HG03045 (cell line): Measurements from ENCODE around the gene NR2C2AP.
A peak's percentile ranks its signal among the peaks of the same experiment; 100 is the strongest.
"Not testable (repeated sequence)": the region's sequence is repeated elsewhere in the genome, so short reads cannot be mapped to it uniquely, and the experiment has no call there.

Experiments
- ATAC-seq: cut with Tn5 transposase; IDR thresholded peaks from one replicate; pipeline ENCODE4 v1.9.1; 2021; ENCODE audit warnings: mild to moderate bottlenecking, moderate library complexity; ENCODE audit not compliant: unreplicated experiment

The NR2C2AP gene

GRCh38 chr19:19185853-19186740, 17.1 kb downstream of the NR2C2AP start:
- no peak for ATAC-seq

- ATAC-seq, result no peak
Measured at GRCh38 chr19:19181488-19181998, 21.7 kb downstream of the NR2C2AP start.

- no peak for ATAC-seq
Measured at GRCh38 chr19:19179548-19180441, 23.4 kb downstream of the NR2C2AP start.

- no peak for ATAC-seq
Measured at GRCh38 chr19:19176950-19177349, 26.3 kb downstream of the NR2C2AP start.

- ATAC-seq, result not testable (repeated sequence)
Measured at GRCh38 chr19:19173243-19173642, 30.0 kb downstream of the NR2C2AP start.

- no peak for ATAC-seq
Measured at GRCh38 chr19:19171821-19172532, 31.2 kb downstream of the NR2C2AP start.

- ATAC-seq, result no peak
Measured at GRCh38 chr19:19170873-19171672, 32.1 kb downstream of the NR2C2AP start.

- peak; percentile 82 for ATAC-seq
Measured at GRCh38 chr19:19170053-19170872, 33.0 kb downstream of the NR2C2AP start, which contains the start of gene MEF2B. Gene MEF2B, minus strand, starts transcription at chr19:19170263. Its CDS starts 19,528 bp downstream, at chr19:19150735.

GRCh38 chr19:19169236-19170052, 33.8 kb downstream of the NR2C2AP start:
- no peak for ATAC-seq

GRCh38 chr19:19167612-19168011, 35.6 kb downstream of the NR2C2AP start:
- ATAC-seq, result no peak

- no peak for ATAC-seq
Measured at GRCh38 chr19:19165396-19165795, 37.8 kb downstream of the NR2C2AP start.

GRCh38 chr19:19162495-19162894, 40.7 kb downstream of the NR2C2AP start:
- no peak for ATAC-seq

GRCh38 chr19:19160461-19161035, 42.7 kb downstream of the NR2C2AP start:
- ATAC-seq, result no peak

GRCh38 chr19:19159534-19159933, 43.7 kb downstream of the NR2C2AP start:
- no peak for ATAC-seq

- ATAC-seq, result no peak
Measured at GRCh38 chr19:19157808-19158207, 45.4 kb downstream of the NR2C2AP start.

GRCh38 chr19:19155495-19156219, 47.6 kb downstream of the NR2C2AP start:
- ATAC-seq, result peak; percentile 65
